CD4-positive, alpha-beta T cell treated with Interleukin-6 at 100 ng/mL for 8 hours (primary cell): ENCODE measurements around the gene STARD13.
"Not testable (repeated sequence)": the region's sequence is repeated elsewhere in the genome, so short reads cannot be mapped to it uniquely, and the experiment has no call there.

Source experiments
- DNase-seq: peaks from one replicate; pipeline ENCODE4 v3.0.0-alpha.2; 2020; ENCODE audit warnings: mixed read lengths, low spot score

Gene STARD13

GRCh38 chr13:33174491-33174890 lies 111.1 kb downstream of the STARD13 start:
- no peak for DNase-seq

- no peak for DNase-seq
Observed at GRCh38 chr13:33172911-33173310, 112.6 kb downstream of the STARD13 start.

GRCh38 chr13:33172400-33172799 lies 113.2 kb downstream of the STARD13 start:
- no peak for DNase-seq

- no peak for DNase-seq
Observed at GRCh38 chr13:33169273-33169980, 116.1 kb downstream of the STARD13 start.

- no peak for DNase-seq
Observed at GRCh38 chr13:33168321-33168960, 117.1 kb downstream of the STARD13 start.

- no peak for DNase-seq
Observed at GRCh38 chr13:33167491-33167890, 118.1 kb downstream of the STARD13 start.

- no peak for DNase-seq
Observed at GRCh38 chr13:33165787-33166186, 119.8 kb downstream of the STARD13 start.

GRCh38 chr13:33164331-33164730 lies 121.2 kb downstream of the STARD13 start:
- DNase-seq, result no peak

GRCh38 chr13:33162725-33163124 lies 122.8 kb downstream of the STARD13 start:
- DNase-seq, result not testable (repeated sequence)

GRCh38 chr13:33158816-33159215 lies 126.7 kb downstream of the STARD13 start:
- DNase-seq, result no peak

- DNase-seq, result no peak
Observed at GRCh38 chr13:33158271-33158670, 127.3 kb downstream of the STARD13 start.

GRCh38 chr13:33154911-33155310 lies 130.6 kb downstream of the STARD13 start:
- no peak for DNase-seq

GRCh38 chr13:33153421-33154404 lies 131.8 kb downstream of the STARD13 start:
- DNase-seq, result no peak

GRCh38 chr13:33152389-33152788 lies 133.2 kb downstream of the STARD13 start:
- no peak for DNase-seq

GRCh38 chr13:33150662-33151061 lies 134.9 kb downstream of the STARD13 start:
- no peak for DNase-seq

GRCh38 chr13:33150126-33150525 lies 135.4 kb downstream of the STARD13 start:
- DNase-seq, result no peak

GRCh38 chr13:33147832-33148231 lies 137.7 kb downstream of the STARD13 start:
- no peak for DNase-seq

- DNase-seq, result no peak
Observed at GRCh38 chr13:33146843-33147611, 138.5 kb downstream of the STARD13 start.

GRCh38 chr13:33145667-33146066 lies 139.9 kb downstream of the STARD13 start:
- DNase-seq, result no peak

- no peak for DNase-seq
Observed at GRCh38 chr13:33144358-33144784, 141.2 kb downstream of the STARD13 start.

- DNase-seq, result no peak
Observed at GRCh38 chr13:33139780-33140535, 145.6 kb downstream of the STARD13 start.
